OCI-LY1 (cell line): ENCODE results near the gene C16orf86.

Source experiments
- CTCF ChIP-seq: fragments of 200-600 bp; sonication (generic), shearing (Covaris generic); IDR thresholded peaks from 2 replicates; pipeline ENCODE4 v1.5.1; 2017; ENCODE audit warnings: mild to moderate bottlenecking, antibody characterized with exemption, low read length, moderate library complexity, mixed read lengths
- EZH2 ChIP-seq: fragments of 200-600 bp; sonication (generic), shearing (Covaris generic); IDR thresholded peaks from 2 replicates; pipeline ENCODE4 v1.8.0; 2017; ENCODE audit warnings: borderline replicate concordance, mixed run types, mild to moderate bottlenecking, antibody characterized with exemption, low read length, moderate library complexity, mixed read lengths

GRCh38 chr16:67661101-67661761 lies 5.4 kb upstream of the C16orf86 start:
- TF ChIP-seq CTCF (no peak), EZH2 (no peak)
